ENCODE measurements around the gene TRNAU1AP. TPM values are rescaled to one million over a fixed set of nuclear protein-coding genes. Genes with fewer than 3 reads are reported as not detected.

Gene TRNAU1AP
- 21.1 to 25.4 TPM (median 22.8 TPM) in 5 replicates for total RNA-seq (2022; extraction: Qiagen RNA extraction)

GRCh38 chr1:28552758-28553663 is at the start of gene TRNAU1AP:
TRNAU1AP (plus strand) TSS chr1:28553085; CDS start chr1:28553111, 26 bp downstream.

GRCh38 chr1:28505406-28506187 is 47.3 kb upstream of the TRNAU1AP start, which contains the start of gene RCC1:
RCC1 (plus strand) TSS chr1:28506043; CDS start chr1:28529867, 23,824 bp downstream.

DNA sequence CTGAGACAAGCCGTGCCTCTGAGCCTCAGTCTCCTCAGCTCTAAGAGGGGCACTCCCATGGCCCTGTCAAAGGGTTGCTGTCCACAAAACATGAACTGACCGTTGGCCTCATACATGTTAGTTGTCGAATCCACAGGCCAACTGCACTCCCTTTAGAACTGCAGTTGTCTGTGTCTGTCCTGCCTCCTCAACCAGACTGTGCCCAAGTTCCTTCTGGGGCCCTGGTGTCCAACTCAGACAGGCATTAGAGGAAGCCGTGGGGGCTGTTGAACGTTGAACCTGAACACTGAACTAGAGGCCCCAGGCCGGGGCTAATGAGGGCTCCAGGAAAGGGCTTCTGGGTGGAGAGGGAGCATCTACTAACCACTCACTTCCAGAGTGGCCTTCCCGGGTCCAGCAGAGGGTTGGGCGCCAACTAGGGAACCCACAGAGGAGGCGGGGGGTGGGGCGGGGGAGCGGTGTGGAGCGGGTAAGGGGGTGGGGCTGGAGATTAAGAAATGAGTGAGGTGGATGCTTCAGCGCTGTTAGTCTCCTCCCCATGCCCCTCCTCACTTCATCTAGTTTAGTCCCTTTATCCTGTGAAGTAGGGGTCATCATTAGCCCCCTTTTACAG is 38.9 kb downstream of the TRNAU1AP start, which contains the start of gene RAB42:
RAB42 (plus strand) TSS at position 558 of the 613 bp plus-strand sequence. CDS start 247 bp downstream, outside the sequence.

Other genes starting within 250 kb of the TRNAU1AP start
- gene MED18, start 224.0 kb upstream of the TRNAU1AP start, total RNA-seq (2022; extraction: Qiagen RNA extraction) = 13.3 to 17.8 TPM (median 16.6 TPM) in 5 replicates
- gene PHACTR4, start 183.3 kb upstream of the TRNAU1AP start, total RNA-seq (2022; extraction: Qiagen RNA extraction) = 25.0 to 31.9 TPM (median 29.5 TPM) in 5 replicates
- 65.9 to 83.3 TPM (median 77.5 TPM) in 5 replicates for gene RCC1, start 47.0 kb upstream of the TRNAU1AP start, total RNA-seq (2022; extraction: Qiagen RNA extraction)
- gene RAB42, start 39.2 kb downstream of the TRNAU1AP start, total RNA-seq (2022; extraction: Qiagen RNA extraction) = 2.5 to 4.0 TPM (median 3.1 TPM) in 5 replicates
- gene TAF12, start 90.0 kb downstream of the TRNAU1AP start, total RNA-seq (2022; extraction: Qiagen RNA extraction) = 12.5 to 13.5 TPM (median 13.0 TPM) in 5 replicates
- gene RNU11, start 95.5 kb downstream of the TRNAU1AP start, total RNA-seq (2022; extraction: Qiagen RNA extraction) = not detected in 5 replicates
- 4.7 to 7.3 TPM (median 6.9 TPM) in 5 replicates for gene GMEB1, start 115.7 kb downstream of the TRNAU1AP start, total RNA-seq (2022; extraction: Qiagen RNA extraction)
- gene YTHDF2, start 183.9 kb downstream of the TRNAU1AP start, total RNA-seq (2022; extraction: Qiagen RNA extraction) = 53.1 to 62.2 TPM (median 54.6 TPM) in 5 replicates

Data from A549 treated with dexamethasone at 1 μM for 4 hours (cell line).